HCT116 (cell line): ENCODE results near the gene PRPH2. TPM values are rescaled to one million over a fixed set of nuclear protein-coding genes. Genes with fewer than 3 reads are reported as not detected.

ENCODE experiments used
- ATAC-seq: fragments of 200-7000 bp; cut with Tn5 transposase; 2 replicates; pipeline ENCODE4 v1.9.1; 2020; ENCODE audit warnings: mild to moderate bottlenecking, moderate library complexity
- BruUV-seq: library from RNA; stranded (reverse); fragments of 400-500 nt; replicated peaks from 2 replicates; lab custom pipeline; 2021; lab: Mats Ljungman, UMichigan
- CTCF ChIA-PET: fragments of 300-600 bp; sonication (Branson Sonifier 250); formaldehyde crosslinking; loops from one replicate; lab custom pipeline; 2021; ENCODE audit warnings: antibody characterized with exemption; lab: Charles Lee
- POLR2A ChIA-PET: fragments of 300-600, 350-600 bp; sonication (Branson Sonifier 250); formaldehyde crosslinking; loops from one replicate; lab custom pipeline; 2021; ENCODE audit warnings: antibody characterized with exemption; lab: Charles Lee
- RAD21 ChIA-PET, 2 experiments: fragments of 300-600 bp; sonication (Branson Sonifier 250); formaldehyde crosslinking; loops; one replicate each; lab custom pipeline; 2023; ENCODE audit warnings: low total read pairs in 2 of 2; ENCODE audit not compliant: uncharacterized antibody in 2 of 2, unreplicated experiment in 2 of 2, low non-redundant PET in 1 of 2; lab: Charles Lee
- DNase-seq: peaks from one replicate; pipeline ENCODE4 v3.0.0-alpha.2; 2010; ENCODE audit warnings: low read depth, low spot score
- H2AFZ ChIP-seq: fragments of 200-600 bp; shearing (Covaris generic), sonication (generic); 2 replicates; pipeline ENCODE4 v1.6.1; 2017; ENCODE audit warnings: low read depth, mixed run types, mixed read lengths, antibody characterized with exemption, low read length; ENCODE audit not compliant: poor library complexity, severe bottlenecking
- H3K27ac ChIP-seq: 2 replicates; pipeline ENCODE4 v1.5.1; 2012; ENCODE audit warnings: low read depth, low read length
- H3K27me3 ChIP-seq: fragments of 200-600 bp; sonication (generic); 2 replicates; pipeline ENCODE4 v1.6.1; 2016; ENCODE audit warnings: mixed run types, low read length, mixed read lengths; ENCODE audit not compliant: insufficient read depth
- H3K36me3 ChIP-seq, 2 experiments: fragments of 200-500 bp in 1 of 2; fragments of 200-600 bp in 1 of 2; sonication (Bioruptor generic) in 1 of 2; sonication (generic) in 1 of 2; 2 replicates each; pipeline versions ENCODE4 v1.5.1 to v1.6.1; 2014 to 2016; ENCODE audit warnings: low read length in 2 of 2, inconsistent platforms in 1 of 2, mixed read lengths in 1 of 2, mixed run types in 1 of 2; ENCODE audit not compliant: insufficient read depth in 2 of 2, control insufficient read depth in 1 of 2
- H3K4me1 ChIP-seq, 2 experiments: fragments of 200-600 bp in 1 of 2; sonication (generic) in 1 of 2; 2 replicates each; pipeline versions ENCODE4 v1.5.1 to v1.6.1; 2012 to 2017; ENCODE audit warnings: low read length in 2 of 2, inconsistent platforms in 1 of 2, mild to moderate bottlenecking in 1 of 2, mixed read lengths in 1 of 2, mixed run types in 1 of 2, moderate library complexity in 1 of 2; ENCODE audit not compliant: insufficient read depth in 2 of 2, control insufficient read depth in 1 of 2
- H3K4me2 ChIP-seq: fragments of 200-600 bp; sonication (generic); 2 replicates; pipeline ENCODE4 v1.6.1; 2017; ENCODE audit warnings: mixed run types, low read length, mixed read lengths
- H3K4me3 ChIP-seq, 2 experiments: fragments of 200-600 bp in 1 of 2; sonication (generic) in 1 of 2; replicated peaks in 1 of 2; 2 replicates each; pipeline ENCODE4 v1.5.1; 2011 to 2016; ENCODE audit warnings: low read length in 2 of 2, control low read depth in 1 of 2, low read depth in 1 of 2, mild to moderate bottlenecking in 1 of 2, mixed read lengths in 1 of 2, mixed run types in 1 of 2
- H3K79me2 ChIP-seq: fragments of 200-600 bp; sonication (generic); 2 replicates; pipeline ENCODE4 v1.6.1; 2017; ENCODE audit warnings: mild to moderate bottlenecking, mixed run types, low read length, moderate library complexity, mixed read lengths; ENCODE audit not compliant: insufficient read depth
- H3K9ac ChIP-seq: fragments of 200-600 bp; sonication (generic); 2 replicates; pipeline ENCODE4 v1.6.1; 2016; ENCODE audit warnings: low read length, mixed read lengths
- H3K9me2 ChIP-seq: fragments of 200-600 bp; sonication (generic), shearing (Covaris generic); 2 replicates; pipeline ENCODE4 v1.6.1; 2017; ENCODE audit warnings: mixed run types, mild to moderate bottlenecking, moderate library complexity; ENCODE audit not compliant: insufficient read depth
- H3K9me3 ChIP-seq, 2 experiments: fragments of 200-500 bp in 1 of 2; fragments of 200-600 bp in 1 of 2; sonication (Bioruptor generic) in 1 of 2; sonication (generic) in 1 of 2; 2 replicates each; pipeline ENCODE4 v1.6.1; 2014 to 2017; ENCODE audit warnings: low read length in 2 of 2, mixed read lengths in 2 of 2, inconsistent platforms in 1 of 2, low read depth in 1 of 2, mild to moderate bottlenecking in 1 of 2, mixed run types in 1 of 2, moderate library complexity in 1 of 2; ENCODE audit not compliant: control insufficient read depth in 1 of 2, insufficient read depth in 1 of 2
- H4K20me1 ChIP-seq: fragments of 200-600 bp; sonication (generic), shearing (Covaris generic); 2 replicates; pipeline ENCODE4 v1.6.1; 2017; ENCODE audit warnings: mixed run types, mild to moderate bottlenecking, moderate library complexity; ENCODE audit not compliant: insufficient read depth
- CEBPB ChIP-seq: IDR thresholded peaks from 2 replicates; pipeline ENCODE4 v1.6.1; 2012; ENCODE audit warnings: low read depth
- EGR1 ChIP-seq: IDR thresholded peaks from 2 replicates; pipeline ENCODE4 v1.6.1; 2012; ENCODE audit warnings: low read depth
- ELF1 ChIP-seq: IDR thresholded peaks from 2 replicates; pipeline ENCODE4 v1.6.1; 2012; ENCODE audit warnings: low read depth, borderline replicate concordance
- FOSL1 ChIP-seq: IDR thresholded peaks from 2 replicates; pipeline ENCODE4 v1.6.1; 2012; ENCODE audit warnings: low read depth
- JUND ChIP-seq: IDR thresholded peaks from 2 replicates; pipeline ENCODE4 v1.6.1; 2012
- POLR2A ChIP-seq: IDR thresholded peaks from 2 replicates; pipeline ENCODE4 v1.7.0; 2011; ENCODE audit warnings: borderline replicate concordance; ENCODE audit not compliant: insufficient read depth, insufficient read length; ENCODE audit errors: extremely low read depth
- POLR2AphosphoS5 ChIP-seq: IDR thresholded peaks from 2 replicates; pipeline ENCODE4 v1.6.1; 2011; ENCODE audit warnings: mild to moderate bottlenecking, low read depth, low read length, moderate library complexity
- REST ChIP-seq: IDR thresholded peaks from 2 replicates; pipeline ENCODE4 v1.6.1; 2012; ENCODE audit warnings: low read depth
- SIN3A ChIP-seq: IDR thresholded peaks from 2 replicates; pipeline ENCODE4 v1.6.1; 2012; ENCODE audit warnings: low read depth
- SP1 ChIP-seq: IDR thresholded peaks from 2 replicates; pipeline ENCODE4 v1.6.1; 2012; ENCODE audit warnings: low read depth
- TCF7L2 ChIP-seq: IDR thresholded peaks from 2 replicates; pipeline ENCODE4 v1.7.0; 2011; ENCODE audit warnings: borderline replicate concordance, inconsistent platforms; ENCODE audit not compliant: insufficient read depth, insufficient read length; ENCODE audit errors: extremely low read depth
- ZBTB33 ChIP-seq: IDR thresholded peaks from 2 replicates; pipeline ENCODE4 v1.6.1; 2011; ENCODE audit warnings: mild to moderate bottlenecking, low read length, moderate library complexity; ENCODE audit not compliant: insufficient replicate concordance; ENCODE audit errors: extremely low read depth
- ZNF274 ChIP-seq: fragments of 200-500 bp; sonication (Bioruptor generic); IDR thresholded peaks from 2 replicates; pipeline ENCODE4 v1.6.1; 2014; ENCODE audit warnings: mild to moderate bottlenecking, low read depth, low read length, inconsistent platforms
- intact Hi-C: fragments of 100-400 bp; cut with micrococcal nuclease; formaldehyde crosslinking; loops from 2 replicates; pipeline ENCODE4 v1.10.0; 2022
- total RNA-seq: library from RNA; stranded (reverse); gene quantifications from one replicate; pipeline ENCODE4 v1.2.1, GENCODE V29; 2021; ENCODE audit not compliant: unreplicated experiment
- TF ChIP-seq, protein P1 (sequence below): IDR thresholded peaks from 2 replicates; pipeline ENCODE4 v1.6.1; 2012
- TF ChIP-seq, protein P2 (sequence below): IDR thresholded peaks from 2 replicates; pipeline ENCODE4 v1.6.1; 2012
- TF ChIP-seq, protein P3 (sequence below), 3 experiments: fragments of 200-600 bp in 1 of 3; sonication (generic) in 1 of 3; IDR thresholded peaks in 2 of 3; conservative IDR thresholded peaks in 1 of 3; 2 replicates each; pipeline ENCODE4 v1.5.1; 2012 to 2017; ENCODE audit warnings: low read depth in 2 of 3, low read length in 2 of 3, antibody characterized with exemption in 1 of 3, borderline replicate concordance in 1 of 3, control low read depth in 1 of 3, mild to moderate bottlenecking in 1 of 3, mixed read lengths in 1 of 3, mixed run types in 1 of 3, moderate library complexity in 1 of 3; ENCODE audit not compliant: insufficient read depth in 1 of 3

PRPH2 gene
- total RNA-seq, 1 experiment from 2014 or later = not detected

GRCh38 chr6:42742116-42742894, 19.9 kb upstream of the PRPH2 start (continued):
- TF ChIP-seq TCF7L2 = no peak
- TF ChIP-seq, protein P1, sequence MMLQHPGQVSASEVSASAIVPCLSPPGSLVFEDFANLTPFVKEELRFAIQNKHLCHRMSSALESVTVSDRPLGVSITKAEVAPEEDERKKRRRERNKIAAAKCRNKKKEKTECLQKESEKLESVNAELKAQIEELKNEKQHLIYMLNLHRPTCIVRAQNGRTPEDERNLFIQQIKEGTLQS = no peak

GRCh38 chr6:42740725-42741124, 18.3 kb upstream of the PRPH2 start:
- Histone ChIP-seq H2AFZ (no peak overlapping the region), H3K36me3 (no peaks in the 10 kb centered on the region), H3K79me2 (peaks cover 18% of the 10 kb centered on the region), H3K4me1 (peaks cover 5 to 9% of the 10 kb centered on the region in 2 experiments), H3K4me3 (no peak overlapping the region), H3K27me3 (no peaks in the 10 kb centered on the region), H3K9me2 (no peaks in the 10 kb centered on the region), H3K9me3 (no peaks in the 10 kb centered on the region), H3K9ac (no peak overlapping the region), H3K4me2 (no peak overlapping the region), H4K20me1 (no peaks in the 10 kb centered on the region), H3K27ac (no peak overlapping the region)
- intact Hi-C loops = no loop called here
- RAD21 ChIA-PET = no interaction called here
- no TSS peak for BruUV-seq
- no peak for DNase-seq
- POLR2A ChIA-PET = interaction anchor here (0.7 kb wide), 1 partner anchor 771 kb away, joined by 3 read pairs; no protein-coding TSS in a partner anchor
- CTCF ChIA-PET = no interaction called here
- ATAC-seq = no peak
- TF ChIP-seq ZBTB33 (no peak), EGR1 (no peak), JUND (no peak), POLR2A (no peak), TCF7L2 (no peak), SP1 (no peak), SIN3A (no peak), CEBPB (no peak), ZNF274 (no peak), POLR2AphosphoS5 (no peak), ELF1 (no peak), REST (no peak), FOSL1 (no peak)
- TF ChIP-seq, protein P2, sequence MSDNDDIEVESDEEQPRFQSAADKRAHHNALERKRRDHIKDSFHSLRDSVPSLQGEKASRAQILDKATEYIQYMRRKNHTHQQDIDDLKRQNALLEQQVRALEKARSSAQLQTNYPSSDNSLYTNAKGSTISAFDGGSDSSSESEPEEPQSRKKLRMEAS = no peak
- TF ChIP-seq, protein P3, sequence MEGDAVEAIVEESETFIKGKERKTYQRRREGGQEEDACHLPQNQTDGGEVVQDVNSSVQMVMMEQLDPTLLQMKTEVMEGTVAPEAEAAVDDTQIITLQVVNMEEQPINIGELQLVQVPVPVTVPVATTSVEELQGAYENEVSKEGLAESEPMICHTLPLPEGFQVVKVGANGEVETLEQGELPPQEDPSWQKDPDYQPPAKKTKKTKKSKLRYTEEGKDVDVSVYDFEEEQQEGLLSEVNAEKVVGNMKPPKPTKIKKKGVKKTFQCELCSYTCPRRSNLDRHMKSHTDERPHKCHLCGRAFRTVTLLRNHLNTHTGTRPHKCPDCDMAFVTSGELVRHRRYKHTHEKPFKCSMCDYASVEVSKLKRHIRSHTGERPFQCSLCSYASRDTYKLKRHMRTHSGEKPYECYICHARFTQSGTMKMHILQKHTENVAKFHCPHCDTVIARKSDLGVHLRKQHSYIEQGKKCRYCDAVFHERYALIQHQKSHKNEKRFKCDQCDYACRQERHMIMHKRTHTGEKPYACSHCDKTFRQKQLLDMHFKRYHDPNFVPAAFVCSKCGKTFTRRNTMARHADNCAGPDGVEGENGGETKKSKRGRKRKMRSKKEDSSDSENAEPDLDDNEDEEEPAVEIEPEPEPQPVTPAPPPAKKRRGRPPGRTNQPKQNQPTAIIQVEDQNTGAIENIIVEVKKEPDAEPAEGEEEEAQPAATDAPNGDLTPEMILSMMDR (IDR thresholded peaks at IDR 0.05 in 2 of 3, conservative IDR thresholded peaks at IDR 0.05 in 1 of 3; ENCODE audit: borderline replicate concordance in 1 of 3, insufficient read depth in 1 of 3, low read depth in 2 of 3, low read length in 2 of 3) = no peak
